Body of pancreas (tissue), 4 donors: ENCODE results near the gene RUNX3.

Source experiments
- CTCF ChIP-seq, 7 experiments: fragments of 450-650 bp in 4 of 7; fragments of 200-600 bp in 3 of 7; sonication (generic) in 3 of 7; IDR thresholded peaks; one replicate each; pipeline ENCODE4 v1.5.1; 2016 to 2019; ENCODE audit warnings: antibody characterized with exemption in 7 of 7
- POLR2A ChIP-seq, 3 donors: fragments of 450-650 bp; IDR thresholded peaks; one replicate each; pipeline ENCODE4 v1.6.1; 2016; ENCODE audit warnings: antibody characterized with exemption in 3 of 3, mild to moderate bottlenecking in 2 of 3

- TF ChIP-seq CTCF (IDR thresholded peaks at IDR 0.05) (no peak), POLR2A (IDR thresholded peaks at IDR 0.05) (no peak)
Observed at GRCh38 chr1:24946861-24947658, 17.0 kb upstream of the RUNX3 start.
